GM12873 (cell line): Measurements from ENCODE around the gene THEMIS.

Source experiments
- TF ChIP-seq, protein P1 (sequence below): IDR thresholded peaks from 2 replicates; pipeline ENCODE4 v1.5.1; 2012; ENCODE audit warnings: low read depth, mild to moderate bottlenecking, moderate library complexity, low read length, control low read depth; ENCODE audit not compliant: insufficient read depth; ENCODE audit errors: missing control alignments

The THEMIS gene

DNA sequence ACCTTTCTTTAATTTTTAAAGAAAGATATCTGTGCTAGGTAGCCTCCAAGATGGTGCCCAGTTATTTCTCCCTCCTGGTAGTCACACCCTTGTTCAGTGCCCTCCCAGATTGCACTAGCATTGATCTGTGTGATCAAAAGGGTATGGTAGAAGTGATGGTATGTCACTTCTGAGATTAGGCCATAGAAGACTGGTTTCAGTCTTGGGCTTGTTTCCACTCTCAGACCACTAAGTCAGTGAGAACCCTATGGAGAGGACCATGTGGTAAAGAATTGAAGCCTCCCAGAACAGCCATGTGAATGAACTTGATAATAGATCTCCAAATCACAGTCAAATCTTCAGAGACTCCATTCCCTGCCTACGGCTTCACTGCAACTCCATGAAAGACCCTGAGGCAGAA lies 57.3 kb downstream of the THEMIS start:
- TF ChIP-seq, protein P1, sequence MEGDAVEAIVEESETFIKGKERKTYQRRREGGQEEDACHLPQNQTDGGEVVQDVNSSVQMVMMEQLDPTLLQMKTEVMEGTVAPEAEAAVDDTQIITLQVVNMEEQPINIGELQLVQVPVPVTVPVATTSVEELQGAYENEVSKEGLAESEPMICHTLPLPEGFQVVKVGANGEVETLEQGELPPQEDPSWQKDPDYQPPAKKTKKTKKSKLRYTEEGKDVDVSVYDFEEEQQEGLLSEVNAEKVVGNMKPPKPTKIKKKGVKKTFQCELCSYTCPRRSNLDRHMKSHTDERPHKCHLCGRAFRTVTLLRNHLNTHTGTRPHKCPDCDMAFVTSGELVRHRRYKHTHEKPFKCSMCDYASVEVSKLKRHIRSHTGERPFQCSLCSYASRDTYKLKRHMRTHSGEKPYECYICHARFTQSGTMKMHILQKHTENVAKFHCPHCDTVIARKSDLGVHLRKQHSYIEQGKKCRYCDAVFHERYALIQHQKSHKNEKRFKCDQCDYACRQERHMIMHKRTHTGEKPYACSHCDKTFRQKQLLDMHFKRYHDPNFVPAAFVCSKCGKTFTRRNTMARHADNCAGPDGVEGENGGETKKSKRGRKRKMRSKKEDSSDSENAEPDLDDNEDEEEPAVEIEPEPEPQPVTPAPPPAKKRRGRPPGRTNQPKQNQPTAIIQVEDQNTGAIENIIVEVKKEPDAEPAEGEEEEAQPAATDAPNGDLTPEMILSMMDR: no peak

DNA sequence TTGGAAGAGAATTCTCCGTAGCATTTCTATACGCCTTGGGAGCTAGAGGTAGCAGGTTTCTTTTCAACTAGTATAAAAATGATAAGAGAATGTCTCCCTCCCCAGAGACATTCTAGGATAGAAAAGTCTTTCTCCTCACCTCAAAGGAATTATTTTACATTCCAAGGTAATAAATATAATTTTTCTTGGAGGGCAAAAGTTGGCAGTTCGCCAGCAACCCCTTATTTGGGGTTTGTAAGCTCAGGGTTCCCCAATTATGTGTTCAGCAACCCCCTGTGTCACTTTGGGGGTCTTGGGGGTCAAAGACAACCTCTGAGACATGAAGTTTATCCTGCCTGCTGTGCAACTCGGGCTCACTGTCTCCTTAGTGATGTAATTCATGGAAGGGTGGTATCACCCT lies 58.3 kb downstream of the THEMIS start:
- TF ChIP-seq, protein P1: no peak

DNA sequence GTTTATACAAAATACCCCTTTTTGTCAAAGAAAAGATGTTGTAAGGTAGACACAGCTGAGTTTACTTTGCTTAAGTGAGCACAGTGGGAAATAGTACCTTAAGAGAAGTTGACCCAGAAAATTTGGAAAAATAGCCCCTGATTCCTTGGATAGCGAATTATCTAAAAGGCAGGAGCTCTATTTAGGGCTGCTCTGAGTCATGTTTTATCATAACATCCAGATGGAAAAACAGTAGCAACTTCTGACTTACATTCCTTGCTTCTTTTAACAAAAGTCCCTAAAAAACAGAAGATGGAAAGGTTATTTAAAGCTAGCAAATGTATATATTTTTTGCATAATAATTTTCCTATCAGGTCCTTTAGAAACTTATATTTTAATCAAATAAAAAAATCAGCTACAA lies 59.0 kb downstream of the THEMIS start:
- TF ChIP-seq, protein P1: no peak

DNA sequence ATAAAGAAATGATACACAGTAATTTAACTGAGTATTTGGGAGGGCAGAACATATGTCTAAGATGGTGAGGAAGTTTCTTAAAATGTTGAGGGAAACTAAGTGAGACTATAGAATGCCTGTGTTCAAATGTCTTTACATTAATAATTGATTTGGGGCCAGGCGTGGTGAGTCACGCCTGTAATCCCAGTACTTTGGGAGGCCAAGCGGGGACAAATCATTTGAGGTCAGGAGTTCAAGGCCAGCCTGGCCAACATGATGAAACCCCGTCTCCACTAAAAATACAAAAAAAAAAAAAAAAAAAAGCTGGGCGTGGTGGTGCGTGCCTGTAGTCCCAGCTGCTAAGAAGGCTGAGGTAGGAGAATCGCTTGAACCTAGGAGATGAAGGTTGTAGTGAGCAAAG lies 66.7 kb downstream of the THEMIS start:
- TF ChIP-seq, protein P1: no peak

DNA sequence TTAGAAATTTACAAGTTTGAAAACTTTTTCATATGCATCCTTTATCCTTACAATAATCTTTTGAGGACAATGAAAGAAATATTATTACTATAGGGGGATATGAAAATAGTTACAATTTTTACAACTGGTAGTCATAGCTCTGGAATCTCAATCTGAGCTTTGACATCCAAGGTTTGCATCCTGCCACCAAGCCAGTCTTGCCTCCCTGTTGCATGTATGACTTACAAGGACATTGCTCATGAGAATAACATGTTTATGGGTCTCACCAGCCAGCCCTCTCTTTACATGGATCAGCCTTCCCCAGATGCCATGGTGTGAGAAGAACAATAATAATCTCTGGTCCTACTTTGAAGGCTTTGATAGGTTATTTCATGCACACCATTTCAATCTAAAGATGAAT lies 67.5 kb downstream of the THEMIS start:
- TF ChIP-seq, protein P1: no peak

- TF ChIP-seq, protein P1: no peak
Measured at GRCh38 chr6:127832381-127832780, 68.5 kb downstream of the THEMIS start.

DNA sequence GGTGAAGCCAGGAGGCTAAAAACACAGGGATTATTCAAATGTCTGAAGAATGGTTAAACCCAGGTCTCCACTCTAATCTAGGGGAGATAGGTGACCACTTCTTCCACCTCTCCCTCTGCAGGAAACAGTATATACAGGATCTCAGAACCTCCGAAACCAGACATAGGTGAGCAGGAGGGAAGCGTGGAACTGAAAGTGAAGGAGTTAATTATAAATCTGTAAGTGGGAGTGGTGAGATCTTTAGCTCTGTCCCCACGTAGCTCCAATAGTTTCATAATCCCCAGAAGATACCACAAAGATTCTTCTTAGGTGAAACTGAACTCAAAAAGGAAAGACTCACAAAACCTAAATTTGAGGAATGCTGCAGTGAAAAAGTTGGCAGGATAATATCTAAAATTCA lies 76.8 kb downstream of the THEMIS start:
- TF ChIP-seq, protein P1: no peak
